HuH-7.5 (cell line): ENCODE results near the gene TLN1.

Source experiments
- DNase-seq: peaks from one replicate; pipeline ENCODE4 v3.0.0; 2011; ENCODE audit warnings: low spot score

TLN1 gene

DNA sequence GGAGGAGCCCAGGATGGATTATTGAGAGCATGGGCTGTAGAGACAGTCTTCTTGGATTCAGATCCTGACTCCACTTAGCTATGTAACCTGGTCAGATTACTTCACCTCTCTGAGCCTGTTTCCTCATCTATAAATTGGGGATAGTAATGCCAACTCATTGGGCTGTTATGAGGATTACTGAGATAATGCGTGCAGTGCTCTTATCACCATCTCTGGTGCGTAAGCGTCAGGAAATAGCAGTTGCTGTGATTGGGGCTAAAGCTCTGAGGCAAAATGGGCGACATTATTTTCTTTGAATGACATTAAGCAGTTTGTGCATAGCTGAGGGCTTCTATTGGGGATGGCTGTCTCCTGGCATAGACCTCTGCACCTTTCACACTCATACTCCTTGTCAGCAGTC is 23.1 kb upstream of the TLN1 start:
- DNase-seq = no peak

DNA sequence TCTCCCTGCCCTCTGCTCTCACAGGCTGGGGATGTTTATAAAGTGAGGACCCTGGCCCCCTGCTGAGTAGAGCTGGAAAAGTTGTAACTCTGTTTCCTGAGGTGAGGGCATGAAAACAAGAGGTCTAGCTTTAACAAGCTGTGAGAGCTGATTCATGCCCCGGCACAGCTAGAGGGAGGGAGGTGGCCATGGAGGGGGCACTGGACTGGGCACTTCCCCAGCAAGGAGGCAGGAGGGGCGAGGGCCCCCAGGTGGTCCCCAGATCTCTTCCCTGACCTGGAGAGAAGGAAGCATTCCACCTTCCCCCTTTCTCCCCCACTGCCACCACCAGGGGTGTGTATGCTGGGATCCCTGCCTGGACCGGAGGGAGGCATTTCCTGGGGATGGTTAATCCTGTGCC is 22.3 kb upstream of the TLN1 start, which contains the start of gene MSMP:
Gene MSMP (minus strand): TSS at position 13 of the 400 bp plus-strand sequence. CDS start 147 bp downstream, outside the sequence.
- no peak for DNase-seq

DNA sequence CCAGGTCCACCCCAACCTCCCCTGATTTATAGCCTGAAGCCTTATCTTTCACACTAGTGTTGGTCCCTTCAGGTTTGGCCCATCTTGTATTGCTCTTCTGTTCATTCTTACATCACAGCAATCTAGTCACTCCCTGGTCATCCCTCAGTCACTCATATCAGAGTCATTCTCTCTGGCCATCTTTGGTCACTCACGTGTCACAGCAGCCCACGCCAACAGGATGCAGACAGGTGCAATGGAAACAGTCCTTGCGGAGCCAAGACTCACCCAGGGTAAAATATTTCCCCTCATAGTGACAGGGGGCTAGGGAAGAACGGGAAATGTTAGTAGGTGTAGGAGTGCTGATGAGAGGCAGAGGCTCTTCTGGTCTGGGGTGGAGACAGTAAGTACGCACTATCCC is 21.5 kb upstream of the TLN1 start:
- no peak for DNase-seq

GRCh38 chr9:35750256-35750531 is 18.2 kb upstream of the TLN1 start:
- no peak for DNase-seq

- DNase-seq = no peak
Observed at GRCh38 chr9:35749515-35750255, 17.7 kb upstream of the TLN1 start.

- peak; percentile 68 for DNase-seq
Observed at GRCh38 chr9:35748858-35749514, 17.0 kb upstream of the TLN1 start, which contains the start of the genes GBA2 and RGP1. Gene GBA2 (minus strand): TSS chr9:35749228. CDS start chr9:35748704, 524 bp downstream. Gene RGP1 (plus strand): TSS chr9:35749287. CDS start chr9:35749756, 469 bp downstream.

DNA sequence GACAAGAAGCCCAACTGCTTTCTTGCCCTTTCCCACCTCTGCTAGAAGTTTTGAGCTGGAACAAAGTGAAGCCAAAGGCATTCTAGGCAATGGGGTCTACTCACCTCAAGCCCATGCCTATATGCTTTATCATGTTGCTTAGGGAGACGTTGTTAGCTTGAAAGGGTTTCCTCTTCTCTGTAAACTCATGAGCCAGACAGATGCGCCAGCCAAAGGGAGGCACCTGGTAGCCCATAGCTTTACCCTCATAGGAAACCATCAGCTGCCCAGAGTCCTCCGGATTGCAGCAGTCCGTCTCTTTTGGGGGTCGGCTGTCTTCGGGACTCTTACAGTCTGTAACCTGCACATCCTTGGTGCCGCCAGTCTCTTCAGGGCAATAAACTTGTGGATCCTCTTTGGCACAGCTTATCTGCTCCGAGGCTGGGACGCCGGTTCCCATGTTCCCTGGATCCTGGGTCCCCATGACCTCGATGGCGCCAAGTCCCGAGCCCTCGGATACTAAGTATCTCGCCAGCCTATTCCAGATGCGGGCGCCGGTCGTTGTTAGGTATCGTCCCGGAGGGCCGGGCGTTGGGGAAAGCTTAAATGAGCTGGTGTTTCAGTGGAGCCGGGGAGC is 16.4 kb upstream of the TLN1 start:
- DNase-seq = no peak

DNA sequence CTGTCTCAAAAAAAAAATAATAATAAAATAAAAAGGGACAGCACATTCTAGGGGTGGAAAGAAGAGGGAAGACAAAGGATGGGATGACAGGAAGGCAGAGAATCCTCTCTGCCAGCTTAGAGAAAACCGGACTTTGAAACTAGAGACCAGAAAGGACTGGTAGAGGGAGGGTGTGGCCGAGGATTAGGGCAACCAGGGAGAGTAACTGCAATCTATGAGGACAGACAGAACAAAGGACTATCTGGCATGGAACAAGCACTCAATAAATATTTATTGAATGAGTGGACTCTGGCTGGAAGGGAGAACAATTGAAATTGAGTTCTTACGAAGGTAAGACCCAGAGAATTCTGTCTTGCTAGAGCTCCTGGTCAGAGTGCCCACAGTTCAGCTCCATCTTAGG is 14.6 kb upstream of the TLN1 start:
- no peak for DNase-seq

GRCh38 chr9:35745569-35745968 is 13.6 kb upstream of the TLN1 start:
- no peak for DNase-seq

DNA sequence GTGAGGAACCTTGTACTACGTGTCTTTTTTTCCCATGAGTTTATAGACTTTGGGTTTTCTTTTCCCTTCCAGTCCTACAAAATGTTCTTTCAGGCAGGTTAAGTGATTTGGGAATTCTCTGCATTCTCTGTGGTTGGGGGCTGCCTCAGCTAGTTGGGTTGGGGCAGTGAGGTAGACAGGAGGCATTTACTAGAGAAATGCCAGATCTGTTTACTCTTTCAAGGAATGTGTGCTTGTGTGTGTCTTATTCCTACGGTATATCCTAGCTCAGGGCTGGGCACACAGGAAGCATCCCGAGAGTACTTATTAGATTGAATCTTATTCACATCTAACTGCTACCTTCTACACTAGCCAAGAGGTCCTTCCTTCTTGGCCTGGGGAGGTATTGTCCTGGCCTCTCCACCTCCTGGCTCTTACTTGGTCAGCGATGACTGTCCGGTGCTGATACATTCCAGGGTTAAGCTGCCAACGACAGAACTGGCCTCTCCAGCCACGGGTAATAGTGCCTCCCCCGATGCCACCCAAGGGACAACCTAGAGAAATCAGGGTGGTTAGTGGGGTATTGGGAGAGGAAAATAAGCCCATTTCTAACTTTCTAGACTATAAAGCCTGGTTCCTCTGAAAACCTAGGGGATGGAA is 12.0 kb upstream of the TLN1 start:
- no peak for DNase-seq

DNA sequence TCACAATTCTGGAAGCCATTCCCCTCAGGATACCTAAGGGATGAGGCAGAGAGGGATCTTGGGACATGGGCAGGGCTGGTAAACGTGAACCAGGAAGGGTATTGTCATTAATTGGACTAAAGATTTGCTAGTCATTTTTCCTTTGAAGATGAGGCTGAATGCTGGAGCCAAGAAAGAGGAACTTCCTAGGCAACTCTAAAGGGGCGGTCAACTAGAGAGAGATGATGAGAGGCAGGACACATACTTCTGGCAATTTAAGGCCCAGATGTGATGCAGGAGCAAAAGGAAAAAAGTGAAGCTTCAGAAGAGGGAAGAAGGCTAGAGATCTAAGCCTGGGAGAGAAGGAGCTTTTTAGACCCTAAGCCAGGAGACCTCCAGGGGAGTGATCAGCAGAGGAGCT is 11.5 kb upstream of the TLN1 start:
- no peak for DNase-seq

- DNase-seq = no peak
Observed at GRCh38 chr9:35741740-35742139, 9.7 kb upstream of the TLN1 start.

- no peak for DNase-seq
Observed at GRCh38 chr9:35740243-35740642, 8.2 kb upstream of the TLN1 start.

GRCh38 chr9:35738924-35739323 is 6.9 kb upstream of the TLN1 start:
- DNase-seq = no peak

- no peak for DNase-seq
Observed at GRCh38 chr9:35738186-35738585, 6.2 kb upstream of the TLN1 start.

DNA sequence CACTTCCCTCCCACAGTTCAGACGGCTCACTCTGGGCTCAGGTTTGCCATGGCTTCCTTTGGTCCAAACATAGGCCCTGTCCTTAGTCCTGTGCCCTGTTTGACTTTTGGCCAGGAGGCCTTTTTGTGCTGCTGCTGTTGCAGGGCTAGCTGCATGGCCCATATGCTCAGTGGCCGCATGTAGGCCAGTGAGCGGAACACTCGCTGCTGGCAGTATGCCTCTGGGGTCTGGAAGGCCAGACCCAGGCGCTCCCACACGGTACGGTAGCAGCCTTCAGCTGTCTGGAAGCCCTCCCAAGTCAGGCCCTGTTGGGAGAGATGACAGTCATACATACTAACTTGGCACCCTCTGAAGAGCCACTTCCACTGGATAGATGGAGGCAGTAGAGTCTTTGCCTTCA is 5.1 kb upstream of the TLN1 start:
- no peak for DNase-seq

DNA sequence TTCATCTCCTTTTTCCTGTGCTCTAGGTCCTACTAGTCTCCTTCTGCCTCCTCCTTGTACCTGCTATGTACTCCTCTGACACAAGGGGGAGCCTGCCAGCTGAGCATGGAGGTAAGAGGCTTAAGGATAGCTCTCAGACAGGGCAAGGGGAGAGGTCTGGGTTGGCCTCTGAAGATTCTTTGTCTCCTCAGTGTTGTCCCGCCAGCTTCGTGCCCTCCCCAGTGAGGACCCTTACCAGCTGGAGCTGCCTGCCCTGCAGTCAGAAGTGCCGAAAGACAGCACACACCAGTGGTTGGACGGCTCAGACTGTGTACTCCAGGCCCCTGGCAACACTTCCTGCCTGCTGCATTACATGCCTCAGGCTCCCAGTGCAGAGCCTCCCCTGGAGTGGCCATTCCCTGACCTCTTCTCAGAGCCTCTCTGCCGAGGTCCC is 4.2 kb upstream of the TLN1 start:
- DNase-seq = peak; percentile 69

DNA sequence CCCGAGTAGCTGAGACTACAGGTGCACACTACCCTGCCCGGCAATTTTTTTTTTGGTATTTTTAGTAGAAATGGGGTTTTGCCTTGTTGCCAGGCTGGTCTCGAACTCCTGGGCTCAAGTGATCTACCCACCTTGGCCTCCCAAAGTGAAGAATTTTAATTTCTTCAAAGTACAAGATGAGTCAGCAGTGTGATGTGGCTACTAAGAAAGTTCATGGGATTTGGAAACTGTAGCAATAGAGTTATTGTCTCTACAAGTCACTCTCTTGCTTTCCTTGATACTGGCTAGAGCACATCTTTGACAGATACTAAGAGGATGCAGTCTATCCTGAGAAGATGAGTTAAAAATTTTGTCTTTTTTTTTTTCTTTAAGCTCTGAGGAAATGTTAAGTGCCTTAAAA is 2.1 kb upstream of the TLN1 start:
- DNase-seq = no peak

DNA sequence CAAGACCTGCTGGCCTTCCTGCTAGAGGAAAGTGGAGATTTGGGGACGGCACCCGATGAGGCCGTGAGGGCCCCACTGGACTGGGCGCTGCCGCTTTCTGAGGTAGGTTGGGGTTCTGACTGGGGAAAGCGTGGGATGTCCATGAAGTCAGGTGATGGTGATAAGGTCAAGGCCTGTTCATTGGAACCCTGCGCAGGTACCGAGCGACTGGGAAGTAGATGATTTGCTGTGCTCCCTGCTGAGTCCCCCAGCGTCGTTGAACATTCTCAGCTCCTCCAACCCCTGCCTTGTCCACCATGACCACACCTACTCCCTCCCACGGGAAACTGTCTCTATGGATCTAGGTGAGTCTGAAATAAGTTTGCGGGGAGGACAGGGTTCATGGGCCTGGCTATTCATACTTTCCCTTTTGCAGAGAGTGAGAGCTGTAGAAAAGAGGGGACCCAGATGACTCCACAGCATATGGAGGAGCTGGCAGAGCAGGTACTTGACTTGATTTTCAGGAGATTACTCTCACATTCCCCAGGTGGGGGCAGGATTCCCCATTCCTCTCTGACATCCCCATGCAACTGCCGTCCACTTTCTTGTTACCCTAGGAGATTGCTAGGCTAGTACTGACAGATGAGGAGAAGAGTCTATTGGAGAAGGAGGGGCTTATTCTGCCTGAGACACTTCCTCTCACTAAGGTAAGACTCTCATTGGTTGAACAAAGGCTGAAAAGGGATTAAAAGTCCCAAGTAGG is 976 bp upstream of the TLN1 start:
- peak; percentile 60 for DNase-seq

GRCh38 chr9:35731415-35732184 is 395 bp downstream of the TLN1 start:
- no peak for DNase-seq

DNA sequence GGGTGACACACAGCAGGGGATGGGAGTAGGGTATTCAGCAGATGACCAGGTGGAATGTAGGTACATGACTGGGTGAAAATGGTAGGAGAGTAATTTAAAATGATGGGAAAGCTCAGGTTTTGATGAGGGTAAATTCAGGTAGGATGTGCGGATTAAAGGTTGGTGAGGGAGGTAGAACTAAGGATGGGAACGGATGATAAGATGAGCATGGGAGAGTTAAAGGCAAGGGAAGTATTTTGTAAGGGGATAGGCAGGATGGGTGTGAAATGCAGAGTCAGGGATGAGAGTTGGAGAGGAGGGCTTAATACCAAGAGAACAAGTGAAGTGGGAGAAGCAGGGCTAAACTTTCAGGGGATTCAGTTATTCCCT is 1.5 kb downstream of the TLN1 start:
- DNase-seq = no peak
